MM.1S (cell line): ENCODE data around the gene PDE1C.

Experiments
- EZH2phosphoT487 ChIP-seq: fragments of 300-600 bp; sonication (generic); IDR thresholded peaks from 2 replicates; pipeline ENCODE4 v1.6.1; 2018; ENCODE audit warnings: antibody characterized with exemption, low read length
- TF ChIP-seq, protein P1 (sequence below): fragments of 300-600 bp; sonication (generic); IDR thresholded peaks from 2 replicates; pipeline ENCODE4 v1.5.1; 2016; ENCODE audit warnings: antibody characterized with exemption, low read length, mixed read lengths

GRCh38 chr7:31975546-31975945 lies 94.7 kb downstream of the PDE1C start:
- TF ChIP-seq, protein P1, sequence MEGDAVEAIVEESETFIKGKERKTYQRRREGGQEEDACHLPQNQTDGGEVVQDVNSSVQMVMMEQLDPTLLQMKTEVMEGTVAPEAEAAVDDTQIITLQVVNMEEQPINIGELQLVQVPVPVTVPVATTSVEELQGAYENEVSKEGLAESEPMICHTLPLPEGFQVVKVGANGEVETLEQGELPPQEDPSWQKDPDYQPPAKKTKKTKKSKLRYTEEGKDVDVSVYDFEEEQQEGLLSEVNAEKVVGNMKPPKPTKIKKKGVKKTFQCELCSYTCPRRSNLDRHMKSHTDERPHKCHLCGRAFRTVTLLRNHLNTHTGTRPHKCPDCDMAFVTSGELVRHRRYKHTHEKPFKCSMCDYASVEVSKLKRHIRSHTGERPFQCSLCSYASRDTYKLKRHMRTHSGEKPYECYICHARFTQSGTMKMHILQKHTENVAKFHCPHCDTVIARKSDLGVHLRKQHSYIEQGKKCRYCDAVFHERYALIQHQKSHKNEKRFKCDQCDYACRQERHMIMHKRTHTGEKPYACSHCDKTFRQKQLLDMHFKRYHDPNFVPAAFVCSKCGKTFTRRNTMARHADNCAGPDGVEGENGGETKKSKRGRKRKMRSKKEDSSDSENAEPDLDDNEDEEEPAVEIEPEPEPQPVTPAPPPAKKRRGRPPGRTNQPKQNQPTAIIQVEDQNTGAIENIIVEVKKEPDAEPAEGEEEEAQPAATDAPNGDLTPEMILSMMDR = no peak
- no peak for TF ChIP-seq EZH2phosphoT487
